IMR-90 (cell line): ENCODE data around the gene FUT4. TPM values are rescaled to one million over a fixed set of nuclear protein-coding genes. Genes with fewer than 3 reads are reported as not detected.
A peak's percentile ranks its signal among the peaks of the same experiment; 100 is the strongest.

Experiments
- ATAC-seq: fragments of 200-7000 bp; cut with Tn5 transposase; 2 replicates; pipeline ENCODE4 v1.9.1; 2020; ENCODE audit warnings: low read depth, mild to moderate bottlenecking, moderate library complexity
- BruUV-seq: library from RNA; stranded (reverse); fragments of 400-500 nt; replicated peaks from 2 replicates; lab custom pipeline; 2021; lab: Mats Ljungman, UMichigan
- CTCF ChIA-PET: fragments of 300-600 bp; formaldehyde crosslinking; extraction: SDS; loops from one replicate; lab custom pipeline; 2021; ENCODE audit warnings: antibody characterized with exemption; lab: Yijun Ruan, JAX
- POLR2A ChIA-PET: fragments of 300-600 bp; sonication (Branson Sonifier 250); formaldehyde crosslinking; loops from one replicate; lab custom pipeline; 2022; ENCODE audit warnings: antibody characterized with exemption; ENCODE audit not compliant: unreplicated experiment; lab: Charles Lee
- DNase-seq: peaks from one replicate; pipeline ENCODE4 v3.0.0; 2013
- H2AFZ ChIP-seq: replicated peaks from 2 replicates; pipeline ENCODE3; 2013; ENCODE audit warnings: low read length, mild to moderate bottlenecking; ENCODE audit not compliant: poor library complexity
- H2AK5ac ChIP-seq: 2 replicates; pipeline ENCODE4 v1.6.1; 2013; ENCODE audit warnings: low read depth, low read length, inconsistent platforms
- H2AK9ac ChIP-seq: replicated peaks from 2 replicates; pipeline ENCODE3; 2013; ENCODE audit warnings: mild to moderate bottlenecking, low read depth, low read length, moderate library complexity; ENCODE audit not compliant: poor library complexity
- H2BK120ac ChIP-seq: 2 replicates; pipeline ENCODE4 v1.6.1; 2013; ENCODE audit warnings: low read depth, low read length, inconsistent platforms
- H2BK15ac ChIP-seq: 3 replicates; pipeline ENCODE4 v1.6.1; 2013; ENCODE audit warnings: low read depth, low read length, inconsistent platforms
- H2BK20ac ChIP-seq: 2 replicates; pipeline ENCODE4 v1.6.1; 2013; ENCODE audit warnings: low read depth, mild to moderate bottlenecking, inconsistent platforms, low read length, moderate library complexity
- H2BK5ac ChIP-seq: 2 replicates; pipeline ENCODE4 v1.6.1; 2013; ENCODE audit warnings: mild to moderate bottlenecking, low read depth, low read length, inconsistent platforms; ENCODE audit not compliant: poor library complexity, severe bottlenecking
- H3K14ac ChIP-seq: replicated peaks from 2 replicates; pipeline ENCODE4 v1.6.1; 2013; ENCODE audit warnings: low read depth, low read length, inconsistent platforms
- H3K18ac ChIP-seq: 2 replicates; pipeline ENCODE4 v1.6.1; 2013; ENCODE audit warnings: low read depth, low read length, control low read depth
- H3K23ac ChIP-seq: 2 replicates; pipeline ENCODE4 v1.6.1; 2013; ENCODE audit warnings: low read depth, low read length, inconsistent platforms
- H3K27ac ChIP-seq: 2 replicates; pipeline ENCODE4 v1.5.1; 2013; ENCODE audit warnings: mild to moderate bottlenecking, control low read depth, low read length; ENCODE audit not compliant: insufficient read depth
- H3K27me3 ChIP-seq: 2 replicates; pipeline ENCODE4 v1.6.1; 2013; ENCODE audit warnings: low read length; ENCODE audit not compliant: control insufficient read depth, insufficient read depth
- H3K36me3 ChIP-seq: 2 replicates; pipeline ENCODE4 v1.6.1; 2013; ENCODE audit warnings: low read length, mixed read lengths; ENCODE audit not compliant: control insufficient read depth, insufficient read depth
- H3K4ac ChIP-seq: 2 replicates; pipeline ENCODE4 v1.6.1; 2013; ENCODE audit warnings: low read depth, low read length, inconsistent platforms
- H3K4me1 ChIP-seq: 2 replicates; pipeline ENCODE4 v1.6.1; 2013; ENCODE audit warnings: low read length, mixed read lengths; ENCODE audit not compliant: control insufficient read depth, insufficient read depth
- H3K4me2 ChIP-seq: 2 replicates; pipeline ENCODE4 v1.6.1; 2013; ENCODE audit warnings: low read depth, mild to moderate bottlenecking, control low read depth, low read length, moderate library complexity
- H3K4me3 ChIP-seq: 2 replicates; pipeline ENCODE4 v1.5.1; 2013; ENCODE audit warnings: low read depth, mild to moderate bottlenecking, control low read depth, low read length, moderate library complexity; ENCODE audit not compliant: insufficient read depth
- H3K56ac ChIP-seq: 2 replicates; pipeline ENCODE4 v1.6.1; 2013; ENCODE audit warnings: low read length, inconsistent platforms; ENCODE audit not compliant: insufficient read depth; ENCODE audit errors: extremely low read depth
- H3K79me1 ChIP-seq, 2 experiments: 2 replicates each; pipeline ENCODE4 v1.6.1; 2013; ENCODE audit warnings: low read length in 2 of 2, inconsistent platforms in 1 of 2, low read depth in 1 of 2
- H3K9ac ChIP-seq: 2 replicates; pipeline ENCODE4 v1.6.1; 2013; ENCODE audit warnings: low read depth, low read length, control low read depth
- H3K9me1 ChIP-seq: 2 replicates; pipeline ENCODE4 v1.6.1; 2013; ENCODE audit warnings: low read length, inconsistent platforms; ENCODE audit not compliant: insufficient read depth
- H3K9me3 ChIP-seq: 2 replicates; pipeline ENCODE4 v1.6.1; 2013; ENCODE audit warnings: low read length; ENCODE audit not compliant: control insufficient read depth, insufficient read depth
- H4K20me1 ChIP-seq: 2 replicates; pipeline ENCODE4 v1.6.1; 2013; ENCODE audit warnings: low read length, inconsistent platforms; ENCODE audit not compliant: insufficient read depth
- H4K5ac ChIP-seq: 2 replicates; pipeline ENCODE4 v1.6.1; 2013; ENCODE audit warnings: mild to moderate bottlenecking, low read depth, low read length, control low read depth
- H4K8ac ChIP-seq, 2 experiments: 2 replicates each; pipeline ENCODE4 v1.6.1; 2013; ENCODE audit warnings: low read depth in 2 of 2, low read length in 2 of 2, control low read depth in 1 of 2, inconsistent platforms in 1 of 2
- H4K91ac ChIP-seq: 2 replicates; pipeline ENCODE4 v1.6.1; 2013; ENCODE audit warnings: low read depth, low read length, inconsistent platforms; ENCODE audit not compliant: insufficient read depth
- BHLHE40 ChIP-seq: fragments of 150-350 bp; IDR thresholded peaks from 2 replicates; pipeline ENCODE4 v1.6.1; 2016; ENCODE audit warnings: mild to moderate bottlenecking, low read depth, low read length
- CHD1 ChIP-seq: IDR thresholded peaks from 2 replicates; pipeline ENCODE4 v1.6.1; 2012; ENCODE audit warnings: low read depth, low read length, improper control_type of control experiment
- MAFK ChIP-seq: IDR thresholded peaks from 2 replicates; pipeline ENCODE4 v1.6.1; 2012; ENCODE audit warnings: low read depth, low read length, improper control_type of control experiment
- MAZ ChIP-seq: IDR thresholded peaks from 2 replicates; pipeline ENCODE4 v1.6.1; 2012; ENCODE audit warnings: low read depth, mild to moderate bottlenecking, low read length, improper control_type of control experiment, moderate library complexity, borderline replicate concordance
- NFE2L2 ChIP-seq: fragments of 150-350 bp; IDR thresholded peaks from 2 replicates; pipeline ENCODE4 v1.6.1; 2016; ENCODE audit warnings: low read depth, mild to moderate bottlenecking, low read length
- RCOR1 ChIP-seq: IDR thresholded peaks from 2 replicates; pipeline ENCODE4 v1.6.1; 2012; ENCODE audit warnings: mild to moderate bottlenecking, low read length, improper control_type of control experiment; ENCODE audit not compliant: insufficient replicate concordance
- RFX5 ChIP-seq: IDR thresholded peaks from 2 replicates; pipeline ENCODE4 v1.8.0; 2012; ENCODE audit warnings: low read depth, mild to moderate bottlenecking, low read length, moderate library complexity
- WGBS, 2 experiments: methylation state at CpG; one replicate each; pipeline versions ENCODE4 v1.1.5 to v1.1.7; 2013; ENCODE audit warnings: missing lambda C conversion rate in 2 of 2; ENCODE audit not compliant: insufficient read length in 1 of 2; ENCODE audit errors: extremely low coverage in 2 of 2; 5-methylcytosine and 5-hydroxymethylcytosine counted together
- dilution Hi-C: fragments of 300-500 bp; cut with HindIII; formaldehyde crosslinking; loops from one replicate; pipeline ENCODE4 v1.14.3; 2018; ENCODE audit warnings: low sequenced_read_pairs; ENCODE audit not compliant: unreplicated experiment
- in situ Hi-C: fragments of 300-500 bp; cut with MboI; formaldehyde crosslinking; loops from 3 replicates; pipeline ENCODE4 v1.14.3; 2019; ENCODE audit warnings: low sequenced_read_pairs, inconsistent platforms, mixed read lengths
- intact Hi-C: fragments of 100-400 bp; cut with micrococcal nuclease; formaldehyde crosslinking; loops from 2 replicates; pipeline ENCODE4 v1.10.0; 2022
- polyA plus RNA-seq, 3 experiments: library from polyadenylated mRNA; depleted of rRNA; stranded (reverse); fragments of >200 nt; gene quantifications; 2 replicates each; pipeline ENCODE4 v1.2.3, GENCODE V29; 2012; ENCODE audit warnings: low replicate concordance in 1 of 3
- total RNA-seq: library from RNA; depleted of rRNA; stranded (reverse); fragments of >200 nt; gene quantifications from 2 replicates; pipeline ENCODE4 v1.2.3, GENCODE V29; 2012
- TF ChIP-seq, protein P1 (sequence below): conservative IDR thresholded peaks from 2 replicates; pipeline ENCODE4 v1.5.1; 2012; ENCODE audit warnings: mild to moderate bottlenecking, low read depth, low read length, improper control_type of control experiment
- TF ChIP-seq, protein P2 (sequence below): fragments of 150-350 bp; IDR thresholded peaks from 2 replicates; pipeline ENCODE4 v1.6.1; 2016; ENCODE audit warnings: low read depth, mild to moderate bottlenecking, low read length, moderate library complexity, borderline replicate concordance

Gene FUT4
- total and polyA plus RNA-seq, 2 of the 4 experiments (the other 2 are of a cell fraction) = 2.2 to 2.4 TPM

DNA sequence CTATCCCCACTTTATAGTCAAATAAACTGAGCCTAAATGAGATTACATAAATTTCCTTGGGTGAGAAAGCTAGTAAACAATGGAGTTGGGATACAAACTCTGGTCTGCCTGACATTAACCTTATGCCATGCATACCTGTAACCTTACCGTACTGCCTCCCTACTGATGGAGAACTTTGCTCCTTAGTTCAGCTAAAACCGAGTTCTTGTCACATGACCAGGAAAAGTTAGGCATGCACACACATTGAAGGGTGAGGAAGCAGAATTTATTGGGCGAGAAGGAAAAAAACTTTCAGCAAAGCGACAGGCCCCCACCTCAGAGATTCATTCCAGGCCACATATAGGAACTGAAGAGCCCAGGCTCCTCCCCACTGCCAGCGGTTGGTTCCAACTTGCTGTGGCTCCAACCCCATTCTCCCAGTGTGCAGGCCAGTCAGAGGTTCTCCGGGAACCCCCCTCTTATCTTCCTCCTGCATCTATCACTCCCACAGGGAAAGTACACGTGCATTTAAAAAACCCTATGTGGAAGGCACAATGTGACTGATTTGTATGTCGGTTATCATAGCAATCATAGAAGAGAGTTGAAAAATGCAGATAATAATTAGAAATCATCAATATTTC, 20.2 kb downstream of the FUT4 start:
- Histone ChIP-seq H4K5ac (no peak overlapping the region), H2AK5ac (no peak overlapping the region), H3K4ac (no peak overlapping the region), H3K4me2 (no peak overlapping the region), H4K20me1 (no peaks in the 10 kb centered on the region), H2BK120ac (no peak overlapping the region), H3K79me1 (peaks cover 0 to 4% of the 10 kb centered on the region in 2 experiments; a peak in 1 of 4 replicates), H3K56ac (no peak overlapping the region), H3K9me1 (peaks cover 7% of the 10 kb centered on the region), H3K27me3 (no peaks in the 10 kb centered on the region), H3K36me3 (no peaks in the 10 kb centered on the region), H2BK15ac (no peak overlapping the region), H4K91ac (no peak overlapping the region), H3K9me3 (no peaks in the 10 kb centered on the region), H2AFZ (no peak overlapping the region), H2BK5ac (no peak overlapping the region), H3K23ac (no peak overlapping the region), H3K4me3 (no peak overlapping the region), H3K4me1 (peaks cover 4% of the 10 kb centered on the region), H3K14ac (no peak overlapping the region), H4K8ac (no peak overlapping the region), H3K9ac (no peak overlapping the region), H3K18ac (no peak overlapping the region), H3K27ac (no peak overlapping the region), H2BK20ac (no peak overlapping the region), H2AK9ac (no peak overlapping the region)
- dilution Hi-C loops = no loop called here
- ATAC-seq = peak; percentile 7; the same call in 1 of the 2 replicates
- BruUV-seq = no TSS peak
- intact Hi-C loops = loop anchor here (1.0 kb wide), 1 partner anchor 45 kb away; no protein-coding TSS in a partner anchor
- no peak for DNase-seq
- in situ Hi-C loops = no loop called here
- POLR2A ChIA-PET = no interaction called here
- TF ChIP-seq MAZ = no peak
- no peak for TF ChIP-seq MAFK
- TF ChIP-seq, protein P1, sequence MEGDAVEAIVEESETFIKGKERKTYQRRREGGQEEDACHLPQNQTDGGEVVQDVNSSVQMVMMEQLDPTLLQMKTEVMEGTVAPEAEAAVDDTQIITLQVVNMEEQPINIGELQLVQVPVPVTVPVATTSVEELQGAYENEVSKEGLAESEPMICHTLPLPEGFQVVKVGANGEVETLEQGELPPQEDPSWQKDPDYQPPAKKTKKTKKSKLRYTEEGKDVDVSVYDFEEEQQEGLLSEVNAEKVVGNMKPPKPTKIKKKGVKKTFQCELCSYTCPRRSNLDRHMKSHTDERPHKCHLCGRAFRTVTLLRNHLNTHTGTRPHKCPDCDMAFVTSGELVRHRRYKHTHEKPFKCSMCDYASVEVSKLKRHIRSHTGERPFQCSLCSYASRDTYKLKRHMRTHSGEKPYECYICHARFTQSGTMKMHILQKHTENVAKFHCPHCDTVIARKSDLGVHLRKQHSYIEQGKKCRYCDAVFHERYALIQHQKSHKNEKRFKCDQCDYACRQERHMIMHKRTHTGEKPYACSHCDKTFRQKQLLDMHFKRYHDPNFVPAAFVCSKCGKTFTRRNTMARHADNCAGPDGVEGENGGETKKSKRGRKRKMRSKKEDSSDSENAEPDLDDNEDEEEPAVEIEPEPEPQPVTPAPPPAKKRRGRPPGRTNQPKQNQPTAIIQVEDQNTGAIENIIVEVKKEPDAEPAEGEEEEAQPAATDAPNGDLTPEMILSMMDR = no peak
- TF ChIP-seq NFE2L2 = no peak
- TF ChIP-seq, protein P2, sequence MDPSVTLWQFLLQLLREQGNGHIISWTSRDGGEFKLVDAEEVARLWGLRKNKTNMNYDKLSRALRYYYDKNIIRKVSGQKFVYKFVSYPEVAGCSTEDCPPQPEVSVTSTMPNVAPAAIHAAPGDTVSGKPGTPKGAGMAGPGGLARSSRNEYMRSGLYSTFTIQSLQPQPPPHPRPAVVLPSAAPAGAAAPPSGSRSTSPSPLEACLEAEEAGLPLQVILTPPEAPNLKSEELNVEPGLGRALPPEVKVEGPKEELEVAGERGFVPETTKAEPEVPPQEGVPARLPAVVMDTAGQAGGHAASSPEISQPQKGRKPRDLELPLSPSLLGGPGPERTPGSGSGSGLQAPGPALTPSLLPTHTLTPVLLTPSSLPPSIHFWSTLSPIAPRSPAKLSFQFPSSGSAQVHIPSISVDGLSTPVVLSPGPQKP = no peak
- no peak for TF ChIP-seq RFX5
- no peak for TF ChIP-seq RCOR1
- TF ChIP-seq CHD1 = no peak
- TF ChIP-seq BHLHE40 = no peak
- 50% methylated on average over 1 of the region's 8 CpGs; no CpG with 5 or more reads in 1 of the 2 experiments for WGBS, 2 experiments
- CTCF ChIA-PET = interaction anchor here (0.7 kb wide), 1 partner anchor 38 kb away, joined by 4 read pairs; no protein-coding TSS in a partner anchor
